GM19351 (cell line): ENCODE data around the gene HMG20A.

Source experiments
- ATAC-seq: cut with Tn5 transposase; IDR thresholded peaks from one replicate; pipeline ENCODE4 v1.9.1; 2021; ENCODE audit warnings: mild to moderate bottlenecking, moderate library complexity; ENCODE audit not compliant: unreplicated experiment

Gene HMG20A

DNA sequence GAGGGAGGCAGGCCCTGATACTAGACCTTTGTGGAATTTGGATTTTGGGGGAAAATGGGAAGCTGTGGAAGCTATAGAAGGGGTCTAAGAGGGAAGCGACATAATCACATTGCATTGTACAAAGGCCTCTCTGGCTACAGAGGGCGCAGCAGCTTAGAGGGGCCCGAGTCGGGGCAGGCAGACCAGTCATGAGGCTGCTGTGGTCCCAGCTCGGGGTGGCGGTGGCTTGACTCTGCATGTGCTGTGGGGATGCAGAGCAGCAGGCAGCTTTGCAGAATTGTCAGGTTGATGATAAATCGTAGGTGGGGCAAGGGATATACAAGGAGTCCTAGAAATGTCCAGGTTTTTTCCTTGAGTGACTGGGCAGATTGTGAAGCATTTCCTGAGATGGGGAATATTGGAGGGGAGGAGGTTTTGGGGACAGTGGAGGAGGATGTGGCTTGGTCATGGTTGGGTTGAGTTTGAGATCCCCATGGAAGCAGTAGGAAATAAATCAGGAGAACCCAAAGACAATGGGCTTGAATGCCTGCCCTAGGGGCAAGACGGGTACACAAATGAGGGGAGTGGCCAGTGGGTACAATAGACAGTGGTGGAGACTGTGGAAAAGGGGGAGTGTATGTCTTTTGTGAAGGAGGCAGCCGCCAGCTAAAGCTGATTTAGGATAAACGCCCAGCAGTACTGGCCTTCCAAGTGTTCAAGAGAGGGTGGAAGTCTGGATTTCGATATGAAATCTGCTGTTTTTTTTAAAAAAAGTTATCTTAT is 94.1 kb downstream of the HMG20A start:
- no peak for ATAC-seq

DNA sequence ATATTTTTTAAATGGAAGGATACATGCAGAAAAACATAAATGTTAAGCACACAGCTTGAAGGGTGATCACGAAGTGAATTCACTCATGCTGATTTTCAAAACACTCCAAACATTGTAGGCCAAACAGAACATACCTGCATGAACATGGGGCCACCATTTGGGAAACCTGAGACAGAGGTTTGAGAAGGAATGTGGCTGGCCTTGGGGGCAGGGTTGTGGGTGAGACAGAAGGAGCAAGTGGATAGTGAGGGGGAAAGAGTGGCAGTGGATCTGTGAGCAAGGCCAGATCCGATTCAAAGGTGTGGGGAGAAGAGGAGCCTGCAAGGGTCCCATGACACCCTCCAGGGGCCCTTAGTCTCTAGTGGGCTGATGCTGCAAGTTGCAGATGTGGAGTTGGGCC is 94.9 kb downstream of the HMG20A start:
- ATAC-seq: no peak

DNA sequence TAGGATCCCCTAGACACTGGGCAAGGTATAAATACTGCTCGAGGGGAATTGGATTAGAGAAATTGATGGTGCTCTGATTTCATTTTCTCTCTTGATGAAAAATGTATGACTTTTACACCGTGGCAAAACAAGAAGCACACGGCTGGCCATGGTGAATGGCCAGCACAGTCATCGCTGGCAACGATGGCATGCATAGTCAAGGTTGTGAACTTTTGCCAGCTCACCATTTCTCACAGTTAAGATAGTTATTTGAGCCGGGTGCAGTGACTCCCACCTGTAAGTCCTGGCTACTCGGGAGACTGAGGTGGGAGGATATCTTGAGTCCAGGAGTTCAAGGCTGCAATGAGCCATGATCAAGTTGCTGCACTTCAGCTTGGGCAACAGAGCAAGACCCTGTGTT is 95.4 kb downstream of the HMG20A start:
- no peak for ATAC-seq

DNA sequence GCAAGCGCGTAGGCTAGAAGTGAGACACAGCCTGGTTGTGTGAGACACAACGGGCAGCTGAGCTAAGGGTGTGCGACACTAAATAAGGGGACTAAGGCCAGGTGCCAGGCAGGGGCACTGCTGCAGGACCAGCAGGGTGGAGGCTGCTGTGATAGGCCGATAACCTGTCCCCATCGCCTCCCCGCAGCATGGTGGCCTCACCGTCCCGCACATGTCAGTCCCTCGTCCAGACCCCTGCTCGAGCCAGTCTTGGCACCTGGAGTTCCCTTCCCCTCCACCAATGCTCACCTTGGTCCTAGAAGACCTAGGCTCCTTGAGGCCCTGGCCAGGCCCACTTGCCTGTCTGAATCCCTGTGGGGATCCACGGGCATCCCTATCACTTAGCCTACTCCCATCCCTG is 96.1 kb downstream of the HMG20A start:
- no peak for ATAC-seq

DNA sequence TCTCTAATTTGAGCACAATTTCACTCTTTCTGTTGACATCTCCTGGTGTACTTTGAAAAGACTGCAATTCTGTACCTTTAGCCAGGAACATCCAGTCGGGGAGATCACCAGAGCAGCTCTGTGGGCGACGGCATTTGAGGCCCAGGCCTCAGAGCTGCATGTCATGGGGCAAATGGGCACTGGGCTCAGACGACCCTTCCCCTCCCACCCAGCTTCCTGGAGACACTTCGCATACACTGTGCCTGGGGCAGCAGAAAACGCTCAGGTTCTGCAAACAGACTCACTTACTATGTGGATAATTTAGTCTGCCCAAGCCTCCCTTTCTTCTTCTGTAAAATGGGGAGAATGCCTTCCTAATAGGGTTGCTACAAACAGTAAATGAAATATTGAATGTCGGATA is 96.9 kb downstream of the HMG20A start:
- ATAC-seq: no peak

DNA sequence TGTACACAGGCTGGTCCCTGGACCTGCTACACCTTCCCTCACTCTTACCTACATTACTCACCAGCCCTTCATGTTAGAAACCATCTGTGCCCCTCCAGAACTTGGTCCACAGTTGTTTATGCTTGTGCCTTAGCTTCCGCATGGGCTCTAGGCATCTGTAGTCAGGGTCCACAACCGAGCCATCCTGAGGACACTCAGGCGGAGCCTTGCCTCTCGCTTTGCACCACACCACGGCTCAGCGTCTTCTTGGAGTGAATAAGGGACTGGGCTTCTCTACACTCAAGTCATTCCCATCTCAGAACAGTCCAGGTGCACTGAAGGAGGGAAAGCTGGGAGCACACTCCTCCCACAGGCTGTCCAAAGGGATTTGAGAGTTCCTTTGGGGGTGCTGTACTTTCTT is 97.8 kb downstream of the HMG20A start:
- ATAC-seq: no peak

DNA sequence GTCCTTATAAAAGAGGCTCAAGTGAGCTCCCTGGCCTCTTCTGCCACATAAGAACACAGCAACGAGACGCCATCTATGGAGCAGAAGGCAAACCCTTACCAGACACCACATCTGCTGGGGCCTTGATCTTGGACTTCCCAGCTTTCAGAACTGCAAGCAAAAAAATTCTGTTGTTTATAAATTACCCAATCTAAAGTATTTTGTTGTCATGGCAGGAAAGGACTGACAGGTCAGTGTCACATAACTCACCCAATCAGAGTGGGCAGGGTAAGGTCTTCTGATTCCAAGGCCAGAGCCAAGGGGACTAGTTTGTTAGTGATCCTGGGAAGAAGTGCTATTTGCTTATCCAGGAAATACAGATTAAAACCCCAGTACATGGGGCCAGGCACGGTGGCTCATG is 98.9 kb downstream of the HMG20A start:
- ATAC-seq: no peak

DNA sequence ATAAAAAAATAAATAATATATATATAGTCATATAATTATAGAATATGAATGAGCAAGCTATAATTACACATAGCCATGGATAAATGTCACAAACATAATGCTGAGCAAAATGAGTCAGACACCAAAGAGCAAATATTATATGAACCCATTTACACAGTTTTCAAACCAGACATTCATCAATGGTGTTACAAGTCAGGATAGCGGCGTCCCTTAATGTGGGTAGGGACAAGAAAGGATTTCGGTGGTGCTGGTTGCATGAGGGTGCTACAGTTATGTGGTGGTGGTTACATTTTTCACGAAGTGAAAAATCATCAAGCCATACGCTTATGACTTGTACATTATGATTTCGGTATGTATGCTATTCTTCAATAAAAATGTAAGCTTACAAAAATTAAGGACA is 100.5 kb downstream of the HMG20A start:
- no peak for ATAC-seq

DNA sequence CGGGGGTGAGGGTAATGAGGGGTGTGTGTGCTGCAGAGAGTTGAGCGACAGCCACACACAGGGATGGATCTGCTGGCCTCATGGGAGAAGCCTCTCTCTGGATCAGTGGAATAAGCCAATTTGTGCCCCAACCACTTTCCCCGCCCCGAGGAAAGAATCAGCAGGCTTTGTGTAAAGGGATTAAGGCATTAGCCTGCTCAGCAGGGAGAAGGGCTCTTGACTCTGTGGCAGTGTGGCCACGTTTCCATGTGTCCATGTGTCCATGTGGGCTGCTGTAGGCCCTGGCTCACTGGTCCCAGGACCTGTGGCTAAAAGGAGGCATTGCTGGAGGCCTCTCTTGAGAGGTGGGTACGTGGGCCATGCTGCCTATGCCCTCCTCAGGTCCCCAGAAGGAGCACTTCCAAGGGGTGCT is 104.7 kb downstream of the HMG20A start:
- no peak for ATAC-seq

DNA sequence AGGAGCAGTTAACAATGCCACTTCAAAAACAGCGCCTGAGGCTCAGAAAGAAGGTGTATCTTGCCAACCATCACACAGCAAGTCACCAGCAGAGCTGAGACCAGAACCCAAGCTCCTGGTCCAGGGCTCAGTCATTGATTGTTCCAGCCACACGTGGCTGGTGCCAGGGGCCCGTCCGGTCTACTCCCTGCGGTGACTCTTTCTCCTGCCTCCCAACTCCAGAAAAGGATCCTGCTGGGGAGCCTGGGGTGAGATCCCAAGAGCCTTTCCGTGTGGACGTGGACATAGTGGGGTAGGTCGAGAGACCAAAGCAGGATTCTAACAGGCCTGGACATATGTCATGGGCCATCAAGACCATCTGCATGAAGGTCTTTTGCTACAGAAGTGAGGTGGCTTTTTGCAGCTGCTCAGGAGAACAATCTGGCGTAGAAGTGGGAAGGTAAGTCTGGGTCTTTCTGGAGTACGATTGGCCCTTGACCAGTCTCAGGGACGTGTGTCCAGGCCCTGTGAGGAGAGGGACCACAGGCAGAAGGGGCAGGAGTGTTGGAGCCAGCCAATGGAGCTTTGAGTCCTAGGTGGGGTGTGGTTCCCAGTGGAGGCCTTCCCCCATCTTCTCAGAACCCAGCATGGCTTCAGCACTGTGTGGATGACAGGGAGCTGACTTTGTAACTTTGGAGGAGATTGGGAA is 105.4 kb downstream of the HMG20A start:
- ATAC-seq: no peak

DNA sequence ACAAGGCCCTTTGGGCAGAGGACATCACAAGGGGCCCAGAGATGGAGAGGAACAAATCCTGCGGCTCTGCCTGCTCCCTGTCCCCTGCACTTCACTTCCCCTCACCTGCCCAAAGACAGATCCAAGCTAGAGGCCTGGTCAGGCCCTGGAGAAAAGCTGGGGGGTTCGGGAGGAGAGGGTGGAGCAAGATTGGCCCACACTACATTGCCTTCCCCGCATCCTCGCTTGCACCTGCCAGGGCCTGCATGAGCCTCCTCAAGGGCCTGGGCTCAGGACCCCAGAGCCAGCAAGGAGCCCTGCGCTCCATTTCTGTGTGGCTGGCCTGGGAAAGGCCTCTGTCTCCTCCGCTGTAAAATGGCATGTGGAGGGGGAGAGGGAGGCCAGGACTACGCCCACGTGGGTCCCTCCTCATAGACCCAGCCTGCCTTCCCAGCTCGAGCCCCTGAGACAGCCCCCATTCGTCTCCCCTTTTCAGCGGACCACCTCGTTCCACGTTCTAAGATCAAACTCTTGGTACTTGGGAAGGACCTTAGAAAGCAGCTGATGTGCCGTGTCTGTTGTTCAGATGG is 106.0 kb downstream of the HMG20A start:
- no peak for ATAC-seq

DNA sequence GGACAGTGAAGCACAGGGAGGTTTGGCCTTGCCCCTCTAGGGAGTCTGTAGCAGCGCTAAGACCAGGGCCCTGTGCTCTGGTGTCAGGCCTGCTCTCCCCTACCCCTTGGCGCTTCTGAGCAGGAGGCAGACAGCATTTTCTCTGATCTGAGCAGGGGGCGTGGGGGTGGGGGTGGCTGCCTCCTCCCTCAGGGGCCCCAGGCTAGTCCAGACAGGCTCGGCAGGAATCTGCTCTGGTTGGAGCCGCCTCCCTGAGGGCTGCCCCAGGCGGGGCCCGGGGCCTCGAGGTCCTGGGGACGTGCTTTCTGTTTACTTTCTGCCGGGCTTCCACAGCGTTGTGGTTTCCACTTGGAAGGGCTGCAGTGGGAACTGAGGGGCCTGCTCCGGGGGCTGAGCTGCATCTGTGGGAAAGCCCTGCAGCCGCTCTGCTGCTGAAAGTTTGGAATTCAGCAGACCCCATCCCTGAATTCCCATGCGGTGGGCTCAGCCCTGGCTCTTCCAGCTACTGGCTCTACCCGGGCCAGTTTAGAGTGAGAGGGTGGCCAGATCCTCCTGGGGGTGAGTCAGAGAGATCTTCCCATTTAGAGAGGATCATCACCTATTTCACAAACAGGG is 106.6 kb downstream of the HMG20A start:
- ATAC-seq: no peak

DNA sequence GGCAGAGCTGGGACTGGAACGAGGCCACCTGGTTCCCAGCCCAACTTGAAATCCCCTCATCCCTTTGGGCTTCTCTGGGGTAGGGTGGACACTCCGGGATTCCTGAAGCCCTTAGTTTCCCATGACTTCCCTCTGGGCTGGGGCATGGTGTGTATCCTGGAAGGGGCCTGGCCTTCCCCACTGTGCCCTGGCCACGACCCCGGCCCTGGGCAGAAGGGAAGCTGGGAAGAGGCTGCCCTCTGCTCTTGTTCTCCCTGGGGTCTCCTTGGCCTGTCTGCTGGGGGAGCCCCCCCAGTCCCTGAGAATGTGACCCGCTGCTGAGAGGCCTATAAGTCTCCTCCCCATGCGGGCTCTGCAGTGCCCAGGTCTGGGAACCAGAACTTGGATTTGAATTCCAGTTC is 107.1 kb downstream of the HMG20A start:
- no peak for ATAC-seq

DNA sequence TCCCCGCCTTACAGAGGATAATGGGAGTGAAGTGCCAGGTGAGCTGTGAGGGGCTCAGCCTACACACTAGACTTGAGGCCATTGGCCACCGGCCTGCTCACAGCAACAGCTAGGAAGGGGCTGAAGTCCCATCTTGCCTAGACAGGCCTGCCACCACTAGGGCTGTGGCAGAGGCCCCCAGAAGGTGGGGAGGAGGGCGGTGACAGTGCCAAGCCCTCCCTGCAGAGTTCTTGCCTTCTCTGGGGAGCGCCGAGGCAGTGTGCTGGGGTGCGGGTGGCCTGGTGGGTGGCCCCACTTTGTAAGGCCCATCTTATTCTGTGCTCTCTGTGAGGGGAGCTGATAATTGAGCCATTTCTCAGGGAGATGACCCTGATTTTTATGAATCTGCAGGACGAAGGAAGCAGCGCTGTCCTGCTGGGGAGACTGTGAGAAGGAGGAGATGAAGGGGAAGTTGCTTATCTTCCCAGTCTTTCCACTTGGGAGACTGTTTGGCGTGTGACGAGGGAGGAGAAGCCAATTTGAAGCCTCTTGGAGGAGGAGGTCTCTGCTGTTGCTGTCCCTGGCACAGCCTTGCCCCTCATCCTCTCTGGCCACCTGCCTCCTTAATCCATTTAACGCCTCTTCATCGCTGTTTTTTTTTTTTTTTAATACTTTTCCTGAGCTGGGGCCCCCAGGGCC is 107.7 kb downstream of the HMG20A start:
- ATAC-seq: no peak

DNA sequence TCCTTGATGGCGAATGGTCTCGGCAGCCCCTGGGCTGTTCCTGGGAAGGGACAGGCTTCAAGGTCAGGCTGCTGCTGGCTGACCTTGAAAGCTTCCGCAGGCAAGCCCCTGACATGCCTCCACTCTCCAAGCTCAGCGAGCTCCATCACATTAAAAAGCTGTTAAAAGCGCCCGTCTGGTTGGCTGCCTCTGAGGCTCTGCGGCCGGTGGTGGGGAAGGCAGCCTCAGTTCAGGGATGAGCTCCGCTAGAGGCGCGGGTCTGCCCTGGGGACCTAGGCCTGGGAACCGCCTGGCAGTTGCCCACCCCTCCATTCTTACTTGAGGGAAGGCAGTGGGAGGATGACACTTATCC is 108.3 kb downstream of the HMG20A start:
- no peak for ATAC-seq

DNA sequence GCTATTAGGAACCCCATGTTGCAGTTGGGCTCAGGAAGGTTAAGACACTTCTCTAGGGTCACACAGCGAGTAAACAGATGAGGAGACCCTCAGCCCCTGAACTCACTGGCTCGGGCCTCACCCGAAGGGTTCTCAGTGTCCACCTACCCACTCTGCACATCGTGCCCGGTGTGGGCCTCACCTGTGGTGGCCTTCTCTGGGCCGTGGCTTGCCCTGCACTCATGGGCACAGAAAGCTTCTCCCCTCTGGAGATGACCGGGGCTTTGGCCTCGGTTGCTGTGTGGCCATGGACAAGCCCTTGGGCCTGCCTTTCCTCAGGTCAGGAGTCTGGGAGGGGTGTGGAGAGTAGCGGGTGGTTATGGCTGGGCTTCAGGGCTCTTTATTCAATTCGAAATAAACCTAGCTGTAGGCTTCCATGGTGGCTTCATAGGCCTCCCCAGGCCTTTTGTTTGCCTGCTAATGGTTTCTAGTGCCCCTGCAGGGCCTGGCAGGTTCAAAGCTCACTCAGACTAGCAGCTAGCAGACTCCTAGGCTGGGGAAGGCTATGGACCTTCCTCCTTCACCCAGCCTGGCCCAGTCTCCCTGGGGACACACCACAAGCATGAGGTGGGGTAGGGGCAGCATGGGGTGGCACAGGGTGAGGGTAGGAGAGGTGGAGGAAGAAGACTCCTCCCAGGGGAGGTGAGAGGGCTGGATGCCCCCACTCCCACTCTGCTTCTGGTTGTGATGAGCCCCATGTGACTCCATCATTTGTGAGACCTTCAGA is 108.9 kb downstream of the HMG20A start:
- no peak for ATAC-seq

DNA sequence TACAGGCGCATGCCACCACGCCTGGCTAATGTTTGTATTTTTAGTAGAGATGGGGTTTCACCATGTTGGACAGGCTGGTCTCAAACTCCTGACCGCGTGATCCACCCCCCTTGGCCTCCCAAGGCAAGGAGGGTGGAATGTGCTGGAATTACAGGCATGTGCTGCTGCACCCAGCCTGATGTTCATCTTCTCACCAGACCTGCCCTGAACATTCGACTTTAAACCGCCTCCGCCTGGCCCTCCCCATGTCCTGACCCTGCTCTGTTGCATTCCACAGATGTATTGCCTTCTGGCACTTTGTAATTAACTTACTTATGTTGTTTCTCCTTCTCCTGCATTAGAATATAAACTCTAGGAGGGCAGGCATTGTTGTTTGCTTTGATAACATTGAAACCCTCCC is 109.9 kb downstream of the HMG20A start:
- ATAC-seq: no peak

DNA sequence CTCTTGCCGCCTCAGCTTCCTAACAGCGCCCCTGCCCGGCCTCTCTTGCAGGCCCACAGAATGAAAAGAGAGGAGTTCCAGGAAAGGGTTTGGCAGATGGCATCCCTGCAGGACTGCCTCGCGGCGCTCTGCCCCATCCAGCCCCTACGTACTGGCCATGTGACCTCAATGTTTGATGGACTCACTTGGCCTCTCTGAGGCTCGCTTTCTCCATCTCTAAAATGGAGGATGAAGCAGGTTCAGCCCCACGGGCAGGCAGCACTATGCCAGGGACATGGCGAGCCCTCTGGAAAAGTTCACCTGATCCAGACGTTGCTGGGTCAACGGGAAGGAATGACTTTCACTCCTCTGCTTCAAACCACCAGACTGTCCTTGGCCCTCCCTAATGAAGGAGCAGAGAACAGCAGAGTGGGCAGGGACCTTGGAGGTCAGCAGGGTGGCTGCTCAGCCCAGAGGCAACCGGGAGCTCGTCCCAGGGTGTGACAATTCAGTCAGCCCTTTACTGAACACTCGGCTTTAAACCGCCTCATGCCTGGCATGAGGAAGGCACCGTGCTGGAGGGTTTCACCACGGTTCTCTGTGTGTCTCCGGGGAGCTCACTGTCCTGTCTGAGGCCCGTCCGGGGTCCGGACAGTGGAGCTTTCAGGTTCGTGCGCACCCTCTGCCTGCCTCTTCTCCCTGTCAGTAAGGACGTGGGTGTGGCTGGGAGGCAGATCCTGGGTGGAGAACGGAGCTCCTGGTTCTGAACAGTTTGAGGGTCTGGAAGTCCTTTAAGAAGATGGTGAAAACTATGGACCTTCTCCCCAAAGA is 110.7 kb downstream of the HMG20A start:
- ATAC-seq: no peak

DNA sequence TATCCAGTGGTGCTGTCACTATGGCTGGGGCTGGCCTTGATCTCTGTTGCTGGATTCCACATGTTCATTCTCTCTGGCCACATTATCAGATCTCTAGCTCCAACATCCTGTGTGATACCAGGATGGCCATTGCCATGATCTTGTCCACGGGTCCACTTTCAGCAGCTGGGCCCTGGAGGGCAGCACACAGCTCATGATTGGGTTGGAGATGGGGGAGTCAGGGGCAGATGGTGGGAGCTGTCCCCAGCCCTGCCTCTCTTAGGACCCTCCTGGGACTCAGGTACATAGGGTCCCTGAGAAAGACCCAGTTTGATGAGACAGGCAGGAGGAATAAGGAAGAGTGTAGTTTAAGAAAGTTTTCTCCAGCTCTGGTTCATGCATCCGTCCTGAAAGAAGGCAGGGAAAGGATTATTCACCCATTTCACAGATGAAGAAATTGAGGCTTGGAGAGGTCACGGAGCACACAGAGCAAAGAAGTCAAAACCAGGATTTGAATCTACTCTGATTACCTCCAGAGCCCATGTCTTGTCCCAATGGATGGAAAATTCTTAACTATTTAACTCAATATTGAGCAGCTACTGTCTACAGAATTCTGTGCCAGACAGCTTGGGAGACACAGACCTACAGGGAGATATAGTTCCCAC is 111.5 kb downstream of the HMG20A start:
- no peak for ATAC-seq
